ENCODE data around the gene HNRNPA2B1. TPM values are rescaled to one million over a fixed set of nuclear protein-coding genes. Genes with fewer than 3 reads are reported as not detected.
A peak's percentile ranks its signal among the peaks of the same experiment; 100 is the strongest.

HNRNPA2B1 gene
- total and polyA plus RNA-seq, 2 of the 8 experiments (the other 6 are each of a cell fraction or from before 2014, with no cell fraction given): 276 to 1,255 TPM

DNA sequence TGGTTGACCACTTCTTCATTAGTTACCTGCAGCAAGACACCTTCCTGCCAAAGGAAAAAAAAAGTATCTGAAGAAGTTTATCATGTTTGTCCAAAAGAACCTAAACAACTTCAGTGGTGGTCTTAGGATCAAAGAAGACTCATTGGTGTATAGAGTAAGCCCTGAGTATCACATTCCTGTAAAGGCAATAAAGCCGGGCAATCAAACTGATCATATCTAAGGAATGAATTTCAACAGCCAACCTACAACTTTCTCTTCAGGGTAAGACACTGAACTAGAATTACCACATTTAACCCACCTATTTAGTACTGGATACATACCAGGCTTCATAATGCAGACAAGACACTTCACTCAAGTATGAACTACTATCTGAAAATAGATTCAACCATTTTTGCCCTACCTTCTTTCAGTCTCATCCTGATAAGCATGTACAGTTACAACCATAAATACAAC lies 10.1 kb downstream of the HNRNPA2B1 start (continued):
- no peak for TF ChIP-seq CHD1 (IDR thresholded peaks at IDR 0.05; ENCODE audit: low read depth, low read length)
- no peak for TF ChIP-seq CBX5 (IDR thresholded peaks at IDR 0.05; ENCODE audit: low read depth, low read length)
- no peak for TF ChIP-seq GABPA (IDR thresholded peaks at IDR 0.05; ENCODE audit: borderline replicate concordance, insufficient read depth, low read length)
- no peak for TF ChIP-seq RFX5 (IDR thresholded peaks at IDR 0.05; ENCODE audit: borderline replicate concordance, low read depth, low read length)
- TF ChIP-seq, protein P1, sequence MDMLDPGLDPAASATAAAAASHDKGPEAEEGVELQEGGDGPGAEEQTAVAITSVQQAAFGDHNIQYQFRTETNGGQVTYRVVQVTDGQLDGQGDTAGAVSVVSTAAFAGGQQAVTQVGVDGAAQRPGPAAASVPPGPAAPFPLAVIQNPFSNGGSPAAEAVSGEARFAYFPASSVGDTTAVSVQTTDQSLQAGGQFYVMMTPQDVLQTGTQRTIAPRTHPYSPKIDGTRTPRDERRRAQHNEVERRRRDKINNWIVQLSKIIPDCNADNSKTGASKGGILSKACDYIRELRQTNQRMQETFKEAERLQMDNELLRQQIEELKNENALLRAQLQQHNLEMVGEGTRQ (IDR thresholded peaks at IDR 0.05; ENCODE audit: low read length): no peak
- TF ChIP-seq SP2 (IDR thresholded peaks at IDR 0.05; ENCODE audit: low read length): no peak
- no peak for TF ChIP-seq SIX5 (IDR thresholded peaks at IDR 0.05; ENCODE audit: low read depth, low read length)
- TF ChIP-seq NRF1 (IDR thresholded peaks at IDR 0.05; ENCODE audit: low read depth, low read length): 0 out of 2 replicates have a peak, but pooled peaks have one; percentile 25
- TF ChIP-seq EGR1 (IDR thresholded peaks at IDR 0.05; ENCODE audit: borderline replicate concordance, low read depth, low read length): no peak
- TF ChIP-seq MAFK (IDR thresholded peaks at IDR 0.05; ENCODE audit: low read depth, low read length): no peak
- TF ChIP-seq CHD2 (IDR thresholded peaks at IDR 0.05; ENCODE audit: low read length): no peak
- no peak for TF ChIP-seq TBP (IDR thresholded peaks at IDR 0.05; ENCODE audit: low read depth, low read length)
- TF ChIP-seq TAF7 (optimal IDR thresholded peaks at IDR 0.05; ENCODE audit: borderline replicate concordance, low read depth, low read length): no peak
- TF ChIP-seq POU5F1 (IDR thresholded peaks at IDR 0.05; ENCODE audit: low read depth, low read length): no peak
- TF ChIP-seq KDM1A (IDR thresholded peaks at IDR 0.05; ENCODE audit: borderline replicate concordance, low read length): no peak
- no peak for TF ChIP-seq SIN3A (conservative IDR thresholded peaks at IDR 0.05 in 1 of 2, IDR thresholded peaks at IDR 0.05 in 1 of 2; ENCODE audit: low read depth in 1 of 2, low read length in 2 of 2)

Measured in H1 (cell line).